Ovary (tissue), 9 donors: ENCODE data around the gene CCDC106. TPM values are rescaled to one million over a fixed set of nuclear protein-coding genes. Genes with fewer than 3 reads are reported as not detected.
A peak's percentile ranks its signal among the peaks of the same experiment; 100 is the strongest.

Source experiments
- DNase-seq, 5 donors: peaks; one replicate each; pipeline ENCODE4 v3.0.0-alpha.2; 2019 to 2020
- H3K27ac ChIP-seq, 2 donors: fragments of 200-600 bp; one replicate each; pipeline versions ENCODE4 v1.5.1 to v1.8.0; 2019 to 2022
- H3K27me3 ChIP-seq: fragments of 200-600 bp; one replicate; pipeline ENCODE4 v1.8.0; 2022
- H3K36me3 ChIP-seq: fragments of 200-600 bp; sonication (generic); one replicate; pipeline ENCODE4 v1.5.1; 2019
- H3K4me1 ChIP-seq: one replicate; pipeline ENCODE4 v1.8.1; 2013; ENCODE audit warnings: mild to moderate bottlenecking, moderate library complexity; ENCODE audit not compliant: insufficient read depth
- H3K4me3 ChIP-seq: fragments of 200-600 bp; sonication (generic); one replicate; pipeline ENCODE4 v1.5.1; 2017
- H3K9me3 ChIP-seq, 2 donors: fragments of 200-600 bp in 1 of 2; sonication (generic) in 1 of 2; one replicate each; pipeline versions ENCODE4 v1.5.1 to v1.8.1; 2013 to 2019; ENCODE audit warnings: mild to moderate bottlenecking in 1 of 2, moderate library complexity in 1 of 2
- CTCF ChIP-seq, 3 donors: fragments of 450-650 bp in 2 of 3; fragments of 200-600 bp in 1 of 3; IDR thresholded peaks; one replicate each; pipeline versions ENCODE4 v1.5.1 to v1.8.0; 2016 to 2022; ENCODE audit warnings: antibody characterized with exemption in 3 of 3, mild to moderate bottlenecking in 1 of 3
- EP300 ChIP-seq: sonication (generic); formaldehyde crosslinking; IDR thresholded peaks from one replicate; pipeline ENCODE4 v1.6.1; 2017; ENCODE audit warnings: antibody characterized with exemption
- POLR2A ChIP-seq: fragments of 450-650 bp; IDR thresholded peaks from one replicate; pipeline ENCODE4 v1.6.1; 2017; ENCODE audit warnings: antibody characterized with exemption, mild to moderate bottlenecking, moderate library complexity
- WGBS, 3 donors: extraction: QIAGEN DNeasy Blood & Tissue Kit in 1 of 3; methylation state at CpG; one replicate each; pipeline versions ENCODE4 v1.1.5 to v1.1.7; 2013 to 2017; 5-methylcytosine and 5-hydroxymethylcytosine counted together
- intact Hi-C, 4 donors: fragments of 100-400 bp; cut with DNase I; formaldehyde crosslinking; loops; one replicate each; pipeline versions ENCODE4 v1.11.0 to v1.15.1; 2022 to 2023
- polyA plus RNA-seq, 2 donors: library from polyadenylated mRNA; stranded (reverse); fragments of 200-250 nt in 1 of 2; fragments of 350-450 nt in 1 of 2; fragmentation: Illumina TruSeq in 1 of 2; extraction: RNeasy Lipid Tissue Mini Kit (QIAGEN cat#74804) in 1 of 2; gene quantifications; one replicate each; pipeline ENCODE4 v1.2.3, GENCODE V29; 2013 to 2014
- total RNA-seq, 7 donors: library from RNA; depleted of rRNA in 2 of 7; stranded (reverse); fragments of >200 nt in 2 of 7; fragmentation: NEBNext Ultra II Directional in 3 of 7; extraction: Animal tissue kit (Norgen Biotek cat#: 25700) in 3 of 7; gene quantifications; one replicate each; pipeline versions ENCODE4 v1.1.0 to v1.2.4, GENCODE V29; 2016 to 2023
- donor health status: DM: no; HTN: no; CAD: no; lungs with moderate emphysema.
- donor health status: DM: no; HTN: no; CAD: no.
- donor health status: Bipolar disorder and iron deficiency.
- donor health status: DM: yes; HTN: yes; CAD: no.
- donor health status: DM: no; HTN: no; CAD: no.
- donor health status: DM: yes; HTN: yes; CAD: no.

The CCDC106 gene
- total and polyA plus RNA-seq, 9 donors = 3.1 to 20.2 (median 14.5) TPM

GRCh38 chr19:55681131-55682092 is 33.4 kb downstream of the CCDC106 start:
- Histone ChIP-seq H3K4me1 (peaks cover 24% of the 10 kb centered on the region), H3K27ac (peak overlapping the region in 1 of 2 donors; percentile 57), H3K4me3 (no peak overlapping the region), H3K27me3 (no peaks in the 10 kb centered on the region), H3K36me3 (no peaks in the 10 kb centered on the region), H3K9me3 (no peaks in the 10 kb centered on the region)
- WGBS, 3 donors = 10 to 47% (median 16%) methylated on average over 9 of the region's 9 CpGs
- TF ChIP-seq CTCF (IDR thresholded peaks at IDR 0.05) (no peak), POLR2A (no peak), EP300 (no peak)
- intact Hi-C loops = no loop called here
- peak; percentile 55 to 76 (median 69) for DNase-seq

- H3K36me3 ChIP-seq = no peaks in the 10 kb centered on the region
- H3K4me3 ChIP-seq = no peak overlapping the region
- H3K9me3 ChIP-seq = no peaks in the 10 kb centered on the region
- no peaks in the 10 kb centered on the region for H3K27me3 ChIP-seq
- DNase-seq = no peak
- no peak overlapping the region for H3K27ac ChIP-seq
- no peak for TF ChIP-seq POLR2A
- TF ChIP-seq EP300 = no peak
- TF ChIP-seq CTCF (IDR thresholded peaks at IDR 0.05) = no peak
- intact Hi-C loops = no loop called here
- H3K4me1 ChIP-seq = peaks cover 18% of the 10 kb centered on the region
- WGBS, 3 donors = 83 to 88% (median 87%) methylated on average over 22 of the region's 22 CpGs
Observed at GRCh38 chr19:55683449-55684261, 35.6 kb downstream of the CCDC106 start.

- TF ChIP-seq POLR2A = no peak
- no peak for TF ChIP-seq EP300
- TF ChIP-seq CTCF (IDR thresholded peaks at IDR 0.05) = no peak
- intact Hi-C loops = no loop called here
- Histone ChIP-seq H3K27me3 (no peaks in the 10 kb centered on the region), H3K27ac (no peak overlapping the region), H3K4me3 (no peak overlapping the region), H3K9me3 (no peaks in the 10 kb centered on the region), H3K36me3 (no peaks in the 10 kb centered on the region), H3K4me1 (peaks cover 15% of the 10 kb centered on the region)
- 92 to 94% (median 93%) methylated on average over 60 of the region's 60 CpGs for WGBS, 3 donors
- peak in 1 of 5 donors; percentile 22 for DNase-seq
Observed at GRCh38 chr19:55684946-55685681, 37.1 kb downstream of the CCDC106 start.

GRCh38 chr19:55685776-55686175 is 37.8 kb downstream of the CCDC106 start:
- Histone ChIP-seq H3K27me3 (no peaks in the 10 kb centered on the region), H3K4me3 (no peak overlapping the region), H3K9me3 (no peaks in the 10 kb centered on the region), H3K4me1 (peaks cover 8% of the 10 kb centered on the region), H3K27ac (no peak overlapping the region), H3K36me3 (no peaks in the 10 kb centered on the region)
- TF ChIP-seq POLR2A (no peak), EP300 (no peak), CTCF (IDR thresholded peaks at IDR 0.05) (no peak)
- DNase-seq = no peak
- intact Hi-C loops = no loop called here
- WGBS, 3 donors = 90 to 98% (median 90%) methylated on average over 6 of the region's 6 CpGs
